Memory B cell (primary cell): ENCODE data around the gene TENT4A.

Experiments used
- ATAC-seq: fragments of 150-1000 bp; cut with Tn5 transposase; 2 replicates; pipeline ENCODE4 v1.10.0; 2021; ENCODE audit warnings: low read depth, mild to moderate bottlenecking, moderate library complexity
- DNase-seq, 2 donors: peaks; one replicate each; pipeline ENCODE4 v3.0.0; 2022; ENCODE audit warnings: low spot score in 2 of 2
- H3K27ac Mint-ChIP-seq: one replicate; pipeline ENCODE4 v1.8.0; 2022; ENCODE audit warnings: mild to moderate bottlenecking, moderate library complexity, mixed read lengths
- H3K27me3 Mint-ChIP-seq: one replicate; pipeline ENCODE4 v1.8.0; 2022; ENCODE audit warnings: mixed read lengths
- H3K36me3 Mint-ChIP-seq: one replicate; pipeline ENCODE4 v1.8.0; 2022; ENCODE audit warnings: mild to moderate bottlenecking, mixed read lengths
- H3K4me1 Mint-ChIP-seq: one replicate; pipeline ENCODE4 v1.8.0; 2022; ENCODE audit warnings: mixed read lengths
- H3K4me3 Mint-ChIP-seq: one replicate; pipeline ENCODE4 v1.8.0; 2022; ENCODE audit warnings: mild to moderate bottlenecking, moderate library complexity, mixed read lengths
- H3K9me3 Mint-ChIP-seq: one replicate; pipeline ENCODE4 v1.8.0; 2022; ENCODE audit warnings: mixed read lengths

Gene TENT4A

GRCh38 chr5:6727231-6727630 is 14.0 kb downstream of the TENT4A start:
- no peaks in the 10 kb centered on the region for H3K9me3 Mint-ChIP-seq
- no peaks in the 10 kb centered on the region for H3K27me3 Mint-ChIP-seq
- peak overlapping the region; percentile 82 for H3K27ac Mint-ChIP-seq
- H3K36me3 Mint-ChIP-seq: peaks cover 9% of the 10 kb centered on the region
- DNase-seq (no peak), ATAC-seq (no peak)
- H3K4me1 Mint-ChIP-seq: peaks cover 45% of the 10 kb centered on the region
- H3K4me3 Mint-ChIP-seq: no peak overlapping the region

GRCh38 chr5:6728011-6728794 is 15.0 kb downstream of the TENT4A start:
- Mint-ChIP-seq H3K36me3 (peaks cover 10% of the 10 kb centered on the region), H3K27me3 (no peaks in the 10 kb centered on the region), H3K9me3 (no peaks in the 10 kb centered on the region), H3K4me3 (peak overlapping the region; percentile 77), H3K4me1 (peaks cover 42% of the 10 kb centered on the region), H3K27ac (peak overlapping the region; percentile 82)
- DNase-seq (peak in 1 of 2 donors; percentile 38), ATAC-seq (peak; percentile 98)

- H3K9me3 Mint-ChIP-seq: no peaks in the 10 kb centered on the region
- peaks cover 44% of the 10 kb centered on the region for H3K4me1 Mint-ChIP-seq
- DNase-seq (no peak), ATAC-seq (no peak)
- H3K27me3 Mint-ChIP-seq: no peaks in the 10 kb centered on the region
- H3K27ac Mint-ChIP-seq: no peak overlapping the region
- H3K4me3 Mint-ChIP-seq: no peak overlapping the region
- peaks cover 13% of the 10 kb centered on the region for H3K36me3 Mint-ChIP-seq
Measured at GRCh38 chr5:6728795-6729183, 15.6 kb downstream of the TENT4A start.

- peaks cover 8% of the 10 kb centered on the region for H3K36me3 Mint-ChIP-seq
- peaks cover 42% of the 10 kb centered on the region for H3K4me1 Mint-ChIP-seq
- ATAC-seq: no peak
- DNase-seq: no peak
- no peak overlapping the region for H3K4me3 Mint-ChIP-seq
- H3K9me3 Mint-ChIP-seq: no peaks in the 10 kb centered on the region
- no peaks in the 10 kb centered on the region for H3K27me3 Mint-ChIP-seq
- no peak overlapping the region for H3K27ac Mint-ChIP-seq
Measured at GRCh38 chr5:6729386-6730310, 16.4 kb downstream of the TENT4A start.

GRCh38 chr5:6730407-6730806 is 17.2 kb downstream of the TENT4A start:
- H3K9me3 Mint-ChIP-seq: no peaks in the 10 kb centered on the region
- peaks cover 46% of the 10 kb centered on the region for H3K4me1 Mint-ChIP-seq
- H3K27ac Mint-ChIP-seq: no peak overlapping the region
- DNase-seq (no peak), ATAC-seq (no peak)
- peaks cover 8% of the 10 kb centered on the region for H3K36me3 Mint-ChIP-seq
- H3K4me3 Mint-ChIP-seq: no peak overlapping the region
- no peaks in the 10 kb centered on the region for H3K27me3 Mint-ChIP-seq

- H3K4me3 Mint-ChIP-seq: no peak overlapping the region
- no peak for ATAC-seq
- no peak overlapping the region for H3K27ac Mint-ChIP-seq
Measured at GRCh38 chr5:6730807-6731206, 17.6 kb downstream of the TENT4A start.

GRCh38 chr5:6731465-6732237 is 18.4 kb downstream of the TENT4A start:
- DNase-seq: no peak
- H3K4me1 Mint-ChIP-seq: peaks cover 47% of the 10 kb centered on the region

More at GRCh38 chr5:6730807-6731206, 17.6 kb downstream of the TENT4A start:
- H3K27me3 Mint-ChIP-seq: no peaks in the 10 kb centered on the region
- DNase-seq: no peak
- peaks cover 8% of the 10 kb centered on the region for H3K36me3 Mint-ChIP-seq
- no peaks in the 10 kb centered on the region for H3K9me3 Mint-ChIP-seq
- peaks cover 47% of the 10 kb centered on the region for H3K4me1 Mint-ChIP-seq

GRCh38 chr5:6732634-6733410 is 19.6 kb downstream of the TENT4A start:
- Mint-ChIP-seq H3K36me3 (peaks cover 9% of the 10 kb centered on the region), H3K27ac (no peak overlapping the region), H3K4me1 (peaks cover 45% of the 10 kb centered on the region), H3K4me3 (no peak overlapping the region), H3K9me3 (no peaks in the 10 kb centered on the region), H3K27me3 (no peaks in the 10 kb centered on the region)
- no peak for DNase-seq
- ATAC-seq: no peak

More at GRCh38 chr5:6731465-6732237, 18.4 kb downstream of the TENT4A start:
- ATAC-seq: no peak
- Mint-ChIP-seq H3K27me3 (no peaks in the 10 kb centered on the region), H3K4me3 (no peak overlapping the region), H3K9me3 (no peaks in the 10 kb centered on the region), H3K27ac (no peak overlapping the region), H3K36me3 (peaks cover 8% of the 10 kb centered on the region)

- Mint-ChIP-seq H3K4me3 (no peak overlapping the region), H3K27ac (no peak overlapping the region), H3K36me3 (peaks cover 9% of the 10 kb centered on the region), H3K27me3 (no peaks in the 10 kb centered on the region), H3K9me3 (no peaks in the 10 kb centered on the region), H3K4me1 (peaks cover 40% of the 10 kb centered on the region)
- DNase-seq (no peak), ATAC-seq (no peak)
Measured at GRCh38 chr5:6733411-6734242, 20.4 kb downstream of the TENT4A start.

GRCh38 chr5:6734243-6734700 is 21.0 kb downstream of the TENT4A start:
- H3K4me1 Mint-ChIP-seq: peaks cover 38% of the 10 kb centered on the region
- no peak for ATAC-seq
- no peak overlapping the region for H3K4me3 Mint-ChIP-seq
- H3K27ac Mint-ChIP-seq: peak overlapping the region; percentile 87
- no peaks in the 10 kb centered on the region for H3K9me3 Mint-ChIP-seq
- H3K36me3 Mint-ChIP-seq: peaks cover 9% of the 10 kb centered on the region
- no peak for DNase-seq
- no peaks in the 10 kb centered on the region for H3K27me3 Mint-ChIP-seq

GRCh38 chr5:6734781-6735180 is 21.5 kb downstream of the TENT4A start:
- H3K4me3 Mint-ChIP-seq: no peak overlapping the region
- no peaks in the 10 kb centered on the region for H3K27me3 Mint-ChIP-seq
- H3K4me1 Mint-ChIP-seq: peaks cover 36% of the 10 kb centered on the region
- DNase-seq: no peak
- no peaks in the 10 kb centered on the region for H3K9me3 Mint-ChIP-seq
- peaks cover 13% of the 10 kb centered on the region for H3K36me3 Mint-ChIP-seq
- peak overlapping the region; percentile 87 for H3K27ac Mint-ChIP-seq
- ATAC-seq: no peak

- peaks cover 38% of the 10 kb centered on the region for H3K4me1 Mint-ChIP-seq
- ATAC-seq (no peak), DNase-seq (no peak)
- H3K27ac Mint-ChIP-seq: peak overlapping the region; percentile 100
- peaks cover 17% of the 10 kb centered on the region for H3K36me3 Mint-ChIP-seq
- H3K4me3 Mint-ChIP-seq: no peak overlapping the region
- no peaks in the 10 kb centered on the region for H3K27me3 Mint-ChIP-seq
- no peaks in the 10 kb centered on the region for H3K9me3 Mint-ChIP-seq
Measured at GRCh38 chr5:6736106-6736505, 22.9 kb downstream of the TENT4A start.
